NK-92 (cell line): ENCODE results near the gene EPHA5.

Source experiments
- DNase-seq: peaks from one replicate; lab custom pipeline; 2025; ENCODE audit not compliant: unreplicated experiment; lab: John Stamatoyannopoulos, UW

Gene EPHA5

DNA sequence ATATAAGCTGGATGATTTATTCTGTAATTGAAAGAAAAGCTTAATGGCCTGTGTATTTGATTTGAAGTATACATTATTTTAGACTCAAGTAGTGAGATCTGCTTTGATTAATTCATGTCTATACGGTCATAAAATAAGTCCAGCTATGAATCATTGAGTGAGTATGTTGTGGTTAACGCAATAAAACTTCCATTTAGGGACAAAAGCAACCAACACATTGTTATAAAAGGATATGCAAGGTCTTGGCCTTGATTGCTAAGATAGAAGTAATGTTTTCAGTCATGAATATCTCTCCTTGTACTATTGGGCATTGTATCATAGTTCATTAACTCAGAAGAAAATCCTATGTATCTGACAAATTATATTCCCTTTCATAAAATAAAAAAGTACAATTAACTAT, 162.1 kb downstream of the EPHA5 start:
- DNase-seq: no peak

DNA sequence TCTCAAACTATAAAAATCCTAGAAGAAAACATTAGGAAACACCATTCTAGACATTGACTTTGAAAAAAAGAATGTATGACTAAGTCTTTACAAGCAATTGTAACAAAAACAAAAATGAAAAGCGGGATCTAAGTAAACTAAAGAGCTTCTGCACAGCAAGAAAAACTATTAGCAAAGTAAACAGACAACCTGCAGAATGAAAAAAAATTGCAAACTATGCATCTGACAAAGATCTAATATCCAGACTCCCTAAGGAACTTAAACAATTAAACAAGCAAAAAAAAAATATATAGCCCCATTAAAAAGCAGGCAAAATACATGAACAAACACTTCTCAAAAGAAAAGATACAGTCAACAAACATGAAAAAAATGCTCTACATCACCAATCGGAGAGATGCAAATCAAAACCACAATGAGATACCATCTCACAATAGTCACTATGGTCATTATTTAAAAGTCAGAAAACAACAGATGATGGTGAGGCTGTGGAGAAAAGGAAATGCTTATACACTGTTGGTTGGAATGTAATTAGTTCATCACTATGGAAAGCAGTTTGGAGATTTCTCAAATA, 168.1 kb downstream of the EPHA5 start:
- no peak for DNase-seq

DNA sequence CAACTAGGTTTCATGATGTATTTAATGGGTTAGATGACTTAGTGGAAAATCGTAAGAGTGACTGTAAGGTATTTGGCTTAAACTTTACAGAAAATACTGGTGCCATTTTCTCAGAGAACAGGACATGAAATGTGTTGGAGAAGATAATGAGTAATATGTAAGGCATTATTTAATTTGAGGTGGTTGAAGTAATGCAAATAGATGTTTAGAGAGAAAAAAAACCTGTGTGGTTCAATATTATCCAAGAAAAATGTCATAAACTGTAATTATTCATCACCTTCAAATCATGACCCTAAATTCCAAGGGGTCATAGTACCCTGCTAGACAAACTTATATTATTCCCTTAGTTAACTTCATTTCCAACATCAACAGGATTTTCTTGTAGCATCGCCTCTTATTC, 171.7 kb downstream of the EPHA5 start:
- DNase-seq: no peak

DNA sequence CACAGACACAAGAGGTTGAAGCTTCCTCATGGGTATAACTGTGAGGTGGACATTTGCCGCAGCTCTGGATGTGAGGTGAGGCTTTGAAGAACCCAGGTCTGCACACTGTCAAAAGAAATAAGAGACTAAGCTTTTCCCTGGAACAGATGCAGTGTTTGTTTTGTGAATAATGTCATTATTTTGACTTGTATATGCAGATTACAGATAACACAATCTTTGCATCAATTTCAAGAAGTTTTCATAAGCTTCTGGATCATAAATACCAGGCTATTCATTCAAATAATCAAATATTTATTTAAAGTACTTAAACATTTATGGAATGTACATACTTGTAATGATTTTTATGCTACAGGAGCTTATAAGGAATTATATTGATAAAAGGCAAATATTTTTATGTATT, 174.8 kb downstream of the EPHA5 start:
- DNase-seq: no peak

DNA sequence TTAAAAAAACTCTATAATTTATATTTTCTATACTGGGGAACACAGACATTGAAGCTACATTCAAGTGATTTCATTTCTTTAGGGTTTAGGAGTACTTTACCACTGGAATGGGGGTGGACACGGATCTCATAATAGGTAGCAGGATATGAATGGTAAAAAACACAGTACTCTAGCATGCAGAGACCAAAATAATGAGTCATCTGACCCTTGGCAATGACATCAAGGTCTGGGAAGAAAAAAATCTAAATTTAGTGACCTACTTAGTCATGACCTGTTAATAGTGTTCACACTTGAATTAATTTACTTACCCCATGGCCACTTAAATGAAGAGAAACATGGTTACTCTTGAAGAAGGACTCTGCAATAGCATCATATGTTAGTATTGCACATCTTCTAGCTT, 187.9 kb downstream of the EPHA5 start:
- DNase-seq: no peak

DNA sequence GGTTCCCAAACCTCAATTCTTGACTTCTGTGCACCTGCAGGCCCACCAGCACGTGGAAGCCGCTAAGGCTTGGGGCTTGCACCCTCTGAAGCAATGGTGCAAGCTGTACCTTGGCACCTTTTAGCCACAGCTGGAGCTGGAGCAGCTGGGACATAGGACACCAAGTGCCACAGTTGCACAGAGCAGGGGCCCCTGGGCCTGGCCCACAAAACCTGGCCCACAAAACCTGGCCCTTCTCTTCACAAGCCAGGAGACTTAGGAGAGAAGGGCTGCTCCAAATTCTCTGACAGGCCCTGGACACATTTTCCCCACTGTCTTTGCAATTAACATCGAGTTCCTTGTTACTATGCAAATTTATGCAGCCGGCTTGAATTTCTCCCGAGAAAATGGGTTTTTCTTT, 197.8 kb downstream of the EPHA5 start:
- DNase-seq: no peak

DNA sequence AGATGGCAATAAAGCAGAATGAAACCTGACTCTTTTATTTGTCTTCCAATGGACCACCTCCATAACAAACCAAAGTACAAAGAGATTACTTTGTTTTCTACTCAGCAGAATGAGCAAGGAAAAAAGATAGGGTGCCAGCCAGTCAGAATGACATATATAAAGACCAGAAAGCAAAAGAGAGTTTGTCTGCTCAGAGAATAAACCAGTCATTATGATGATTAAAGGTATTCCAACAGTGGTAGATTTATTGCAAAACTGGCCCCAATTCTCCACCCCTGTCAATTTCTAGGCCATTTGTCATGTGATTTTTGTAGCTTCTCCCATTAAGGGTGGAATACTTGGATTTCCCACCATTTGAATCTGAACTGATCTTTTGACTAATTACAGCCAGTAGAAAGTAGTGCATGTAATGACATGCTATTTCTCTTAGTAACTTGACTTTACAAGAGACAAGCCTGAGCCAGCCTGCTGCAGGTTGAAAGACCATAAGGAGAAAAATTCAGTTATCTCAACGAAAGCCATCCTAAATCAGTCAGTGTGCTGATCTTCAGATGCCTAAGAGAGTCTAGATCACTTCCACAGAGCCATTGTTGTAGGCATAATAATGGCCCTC, 203.1 kb downstream of the EPHA5 start:
- DNase-seq: no peak

DNA sequence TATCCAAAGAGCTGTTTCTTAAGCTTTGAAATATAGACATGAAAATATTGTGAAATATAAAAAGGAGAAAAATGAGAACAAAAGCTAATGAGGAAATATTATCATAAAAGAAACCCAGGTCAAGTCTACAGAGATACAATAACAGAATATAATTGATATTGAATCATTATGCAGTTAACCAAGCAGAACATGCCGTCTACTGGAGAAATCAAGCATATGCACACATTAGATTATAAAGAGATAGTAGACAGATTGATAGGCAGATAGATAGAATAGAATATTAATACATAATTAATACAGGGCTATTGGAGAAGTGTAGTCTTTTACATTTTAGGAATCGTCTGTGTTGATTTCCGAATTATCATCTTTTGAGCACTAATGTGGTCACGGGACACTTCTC, 208.5 kb downstream of the EPHA5 start:
- DNase-seq: no peak

DNA sequence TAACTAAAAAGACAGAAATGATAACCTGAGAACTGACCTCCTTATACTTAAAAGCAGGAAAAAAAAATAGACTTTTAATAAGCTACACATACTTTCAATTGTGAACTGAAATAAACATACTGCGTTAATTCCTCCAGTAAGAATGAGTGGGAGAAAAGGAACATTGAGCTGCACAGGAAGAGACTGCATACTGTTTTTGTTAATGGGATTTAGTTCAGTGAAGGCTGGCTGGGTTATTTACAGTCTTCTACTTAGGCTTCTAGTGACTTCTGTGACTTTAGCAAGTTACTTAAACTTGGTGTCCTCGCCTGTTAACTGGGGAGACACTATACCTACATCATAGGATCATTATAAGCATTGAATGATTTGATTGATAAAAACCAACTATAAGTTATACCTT, 213.3 kb downstream of the EPHA5 start:
- no peak for DNase-seq

DNA sequence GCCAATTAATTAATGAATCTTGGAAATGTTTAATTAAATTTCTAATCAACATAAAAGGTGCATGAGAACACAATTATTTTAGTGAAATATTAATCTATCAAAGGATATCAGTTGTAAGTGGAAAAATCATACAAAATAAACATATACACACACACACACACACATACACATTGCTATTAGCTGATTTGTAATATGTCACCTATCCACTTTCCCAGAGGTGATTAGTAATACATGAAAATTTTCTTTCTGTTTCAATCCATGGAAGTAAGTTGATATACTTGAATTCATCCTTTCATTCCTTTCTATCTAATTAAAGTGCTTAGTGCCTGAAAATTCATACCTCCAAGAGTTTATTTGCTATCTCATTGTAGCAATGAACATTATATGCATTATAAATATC, 213.7 kb downstream of the EPHA5 start:
- no peak for DNase-seq

DNA sequence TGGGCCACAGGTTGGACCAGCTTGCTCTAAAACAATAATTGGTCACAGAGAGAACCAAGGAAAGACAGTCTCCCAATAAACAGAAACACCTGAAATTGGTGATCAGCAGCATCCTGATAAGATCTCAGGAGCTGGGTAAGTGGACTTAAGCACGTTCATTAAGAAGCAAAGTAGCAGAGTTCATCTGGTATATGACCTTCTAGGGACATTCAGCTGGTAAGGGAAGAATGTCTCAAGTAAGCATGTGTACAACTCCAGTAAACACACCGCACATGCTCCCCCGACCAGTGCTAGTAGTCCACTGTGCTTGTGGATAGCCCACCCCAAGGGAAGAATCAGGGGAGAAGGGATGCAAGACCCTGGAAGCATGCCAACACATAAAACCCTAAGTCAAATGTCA, 216.9 kb downstream of the EPHA5 start:
- DNase-seq: no peak

DNA sequence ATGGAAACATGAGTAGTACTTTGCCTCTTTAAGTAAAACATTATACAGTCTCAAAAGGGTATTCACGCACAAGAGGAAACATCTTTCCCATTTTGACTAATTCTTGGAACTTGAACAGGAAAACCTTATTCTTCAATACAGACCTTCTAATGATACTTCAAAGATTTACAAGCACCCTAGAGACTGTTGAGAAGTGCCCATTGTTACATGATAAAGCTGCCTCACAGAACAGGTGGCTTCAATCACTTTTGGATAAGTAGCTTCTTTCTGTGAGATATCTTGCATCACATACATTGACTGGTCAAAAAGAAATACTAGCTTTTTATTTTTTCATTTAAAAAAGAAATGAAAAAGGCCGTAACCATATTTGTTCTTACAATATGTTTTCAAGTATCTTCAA, 219.4 kb downstream of the EPHA5 start:
- DNase-seq: no peak

DNA sequence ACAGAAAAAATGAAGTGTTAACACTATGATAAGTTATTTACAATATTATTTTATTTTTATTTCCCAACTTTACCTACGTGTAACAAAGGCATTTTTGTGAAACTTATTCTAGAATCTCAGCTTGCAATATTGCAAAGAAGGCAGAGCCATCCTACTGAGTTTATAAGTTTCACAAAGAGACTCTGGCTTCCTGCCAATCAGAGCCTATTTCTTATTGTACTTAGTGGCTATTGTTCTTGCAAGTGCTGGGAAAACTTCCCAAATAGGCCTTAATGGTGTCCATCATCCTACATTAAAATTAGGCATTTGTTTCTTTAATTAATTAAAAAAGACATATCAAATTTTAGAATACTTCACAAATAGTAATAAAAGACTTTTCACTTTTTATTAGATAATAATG, 233.2 kb downstream of the EPHA5 start:
- DNase-seq: no peak

DNA sequence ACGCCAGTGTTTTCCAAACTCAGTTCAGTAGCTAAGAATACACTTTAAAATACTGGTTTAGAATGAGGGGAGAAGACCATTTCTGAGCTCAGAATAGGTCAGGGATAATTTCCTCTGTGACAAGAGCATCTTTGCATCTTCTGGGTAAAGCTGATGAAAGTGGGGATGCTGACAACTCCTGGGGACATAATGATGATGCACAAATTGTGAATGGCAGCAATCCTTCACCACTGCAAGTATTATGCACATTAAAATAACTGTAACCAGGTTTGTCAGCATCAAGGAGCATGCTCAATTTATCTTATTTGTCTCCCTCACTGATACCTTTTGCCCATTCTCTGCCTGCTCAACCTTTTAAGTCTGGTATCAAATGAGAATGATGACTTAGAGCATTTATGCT, 248.2 kb downstream of the EPHA5 start:
- no peak for DNase-seq

DNA sequence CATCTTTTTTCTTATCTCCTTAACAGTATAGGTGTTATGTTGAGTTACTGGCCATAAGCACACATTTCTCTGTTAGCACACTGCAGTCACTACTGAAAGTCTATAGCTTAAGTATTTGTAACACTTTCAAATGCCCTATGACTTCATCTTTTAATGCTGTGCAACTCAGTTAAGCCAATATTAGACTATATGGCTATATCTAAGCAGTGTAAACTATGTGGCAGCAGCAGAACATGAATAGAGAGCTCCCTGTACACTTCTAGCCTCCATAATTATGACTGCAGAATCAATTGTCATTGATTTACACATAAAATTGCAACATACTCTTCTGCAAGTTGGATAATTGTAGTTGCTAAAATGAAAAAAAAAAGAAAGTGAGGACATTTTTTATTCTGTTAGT, 250.3 kb downstream of the EPHA5 start:
- no peak for DNase-seq

DNA sequence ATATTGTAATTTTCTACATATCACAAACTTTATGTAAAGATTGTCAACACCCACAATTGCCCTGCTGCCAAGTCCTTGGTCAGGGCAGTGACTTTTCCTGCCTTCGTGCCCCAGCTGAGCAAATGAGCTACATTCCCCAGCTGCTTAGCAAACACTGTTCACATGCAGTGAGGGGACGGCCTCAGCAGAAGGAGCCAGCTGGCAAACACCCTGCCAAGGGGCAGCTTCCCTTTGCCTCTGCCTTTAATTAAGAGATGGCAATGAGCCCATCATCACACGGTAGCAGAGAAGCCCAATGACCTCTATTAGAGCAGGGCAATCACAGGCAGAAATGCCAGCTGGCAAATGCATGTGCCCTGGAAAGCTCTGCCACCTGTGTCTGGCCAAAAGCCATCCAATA, 253.4 kb downstream of the EPHA5 start:
- DNase-seq: no peak

DNA sequence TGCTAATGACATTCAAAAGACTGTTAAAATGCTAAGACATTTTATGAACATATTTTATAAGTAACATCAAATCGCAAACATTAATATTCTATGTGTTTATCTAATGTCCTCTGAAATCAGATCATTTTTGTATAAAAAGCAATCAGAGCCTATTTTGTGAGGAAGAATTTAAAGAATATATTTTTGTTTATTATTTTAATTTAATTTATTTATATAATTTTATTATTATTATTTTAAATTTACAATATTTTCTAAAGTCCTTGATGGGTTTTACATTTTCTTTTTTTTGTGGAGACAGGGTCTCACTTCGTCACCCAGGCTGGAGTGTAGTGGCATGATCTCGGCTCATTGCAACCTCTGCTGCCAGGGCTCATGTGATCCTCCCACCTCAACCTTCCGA, 262.8 kb downstream of the EPHA5 start:
- no peak for DNase-seq

DNA sequence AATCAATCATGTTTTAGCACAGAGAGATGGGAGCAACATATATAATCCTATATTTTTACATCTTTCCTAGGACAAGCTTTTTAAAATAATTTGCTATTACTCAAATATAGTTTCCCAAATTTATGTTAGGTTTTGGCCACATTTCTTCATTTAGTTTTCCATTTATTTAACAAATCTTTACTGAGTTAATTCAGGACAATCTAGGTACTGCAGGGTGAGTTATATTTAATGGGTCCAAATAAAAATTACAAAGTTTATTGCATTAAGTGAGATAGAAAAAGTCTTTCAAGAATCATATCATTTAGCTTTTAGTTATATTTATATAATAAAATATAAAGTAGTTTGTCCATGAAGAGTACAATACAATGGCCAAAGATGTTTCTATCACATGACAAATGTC, 269.2 kb downstream of the EPHA5 start:
- DNase-seq: no peak

DNA sequence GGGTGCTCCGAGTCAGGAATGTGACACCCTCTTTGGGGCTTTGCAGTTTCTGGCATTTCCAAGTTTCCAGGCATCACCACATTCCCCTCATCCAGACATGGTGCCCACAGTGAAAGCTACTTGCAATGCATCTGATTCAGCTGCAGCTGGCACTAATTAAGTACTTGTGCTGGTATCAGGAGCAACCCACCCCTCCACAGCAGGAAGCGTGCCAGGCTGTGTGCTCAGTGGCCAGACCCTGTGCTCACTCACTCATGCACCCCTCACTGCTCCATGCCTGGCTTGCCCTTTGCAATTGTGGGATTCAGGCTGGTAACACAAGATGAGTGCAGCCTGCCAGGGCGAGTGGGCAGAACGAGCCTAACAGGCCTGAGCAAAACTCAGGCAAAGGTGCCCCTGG, 271.2 kb downstream of the EPHA5 start:
- no peak for DNase-seq

DNA sequence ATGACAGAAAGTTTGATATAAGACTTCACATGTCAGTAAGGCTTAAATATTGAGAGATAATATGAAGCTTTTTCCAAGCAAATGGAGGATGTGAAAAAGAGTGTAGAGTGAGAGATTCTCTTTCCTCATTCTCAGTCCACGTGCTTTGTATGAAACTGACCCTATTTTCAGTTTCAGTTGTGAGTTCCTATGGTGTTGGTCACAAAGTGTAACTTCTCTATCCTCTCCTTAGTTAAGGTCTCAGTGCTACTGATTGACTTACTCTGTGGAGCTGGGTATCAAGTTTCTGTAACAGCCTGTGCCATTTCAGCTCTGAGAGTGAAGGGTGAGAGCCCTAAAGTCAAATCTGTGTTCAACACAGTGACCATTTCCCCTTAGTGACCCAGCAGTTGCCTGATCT, 277.2 kb downstream of the EPHA5 start:
- no peak for DNase-seq

DNA sequence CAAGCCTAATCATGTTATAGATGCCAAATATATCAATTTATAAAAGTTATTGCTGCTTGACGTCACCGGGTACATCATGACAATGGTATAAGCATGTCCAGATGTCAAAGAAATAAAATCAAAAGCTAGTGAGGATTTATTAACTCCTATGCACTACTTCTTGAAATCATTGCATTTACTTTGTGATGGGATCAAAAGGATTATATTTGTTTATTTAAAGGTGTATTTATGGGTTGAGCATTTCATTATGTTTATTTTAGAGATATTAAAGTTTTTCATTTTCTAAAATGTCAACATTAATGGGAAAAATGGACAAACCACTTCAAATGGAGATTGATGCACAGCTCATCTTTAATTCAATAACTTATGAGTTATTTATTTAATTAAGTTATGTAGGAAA, 277.8 kb downstream of the EPHA5 start:
- no peak for DNase-seq

DNA sequence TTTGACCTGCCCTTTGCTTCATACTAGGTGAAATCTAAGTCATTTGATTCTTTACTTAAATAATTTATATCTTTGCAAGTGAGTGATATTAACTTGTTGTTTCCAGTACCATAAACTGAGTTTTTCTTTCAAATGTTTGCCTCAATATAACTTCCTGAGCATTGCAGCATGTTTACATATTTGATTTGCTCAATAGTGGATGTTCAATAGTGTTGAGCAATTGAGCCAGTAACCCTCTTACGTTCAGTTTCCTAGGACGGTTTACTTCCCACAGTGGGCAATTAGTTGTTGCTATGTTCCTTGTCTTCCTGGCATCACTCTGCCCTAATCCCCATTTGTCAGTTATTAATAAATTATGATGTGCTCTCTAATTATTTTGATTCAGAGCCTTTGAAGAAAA, 278.5 kb downstream of the EPHA5 start:
- no peak for DNase-seq

DNA sequence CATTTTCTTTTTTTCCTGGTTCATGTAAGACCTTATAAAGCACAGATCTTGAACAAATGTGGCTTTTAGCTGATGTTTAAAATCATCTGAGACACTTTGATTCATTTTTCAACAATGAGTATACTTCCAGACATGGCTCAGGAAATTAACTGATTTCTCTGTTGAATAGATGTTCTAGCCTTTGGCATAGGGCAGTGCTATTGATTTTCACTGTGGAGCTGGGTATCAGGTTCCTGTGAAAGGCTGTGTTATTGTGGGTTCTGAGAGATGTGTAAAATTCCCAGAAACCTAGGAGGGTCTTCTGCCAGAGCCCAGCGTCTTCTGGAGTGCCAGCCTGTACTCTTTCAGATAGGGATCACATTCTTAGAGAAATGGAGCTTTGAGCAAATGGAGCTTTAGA, 278.9 kb downstream of the EPHA5 start:
- no peak for DNase-seq

DNA sequence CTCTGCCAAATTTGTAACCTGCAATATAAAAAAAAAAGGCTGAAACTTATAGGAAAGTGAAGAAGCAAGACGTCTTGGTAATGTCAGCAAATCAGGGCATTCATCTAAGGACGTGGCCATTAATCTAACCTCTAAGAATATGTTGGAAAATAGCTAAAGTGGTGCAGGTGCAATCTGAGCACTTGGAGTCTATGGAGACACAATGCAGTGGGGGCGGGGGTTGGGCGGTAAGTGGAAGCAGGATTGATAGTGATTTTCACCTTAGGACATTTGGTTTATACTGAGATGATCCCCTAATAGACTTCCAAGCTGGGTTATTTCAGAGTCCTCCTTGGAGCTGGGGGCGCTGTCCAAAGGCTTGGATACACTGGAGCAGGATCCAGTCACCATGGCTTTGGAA, 283.4 kb downstream of the EPHA5 start:
- DNase-seq: no peak
